Lower leg skin (tissue), 4 donors: Measurements from ENCODE around the gene LHFPL3. TPM values are rescaled to one million over a fixed set of nuclear protein-coding genes. Genes with fewer than 3 reads are reported as not detected.

ENCODE experiments used
- DNase-seq, 2 donors: peaks; one replicate each; pipeline ENCODE4 v3.0.0-alpha.2; 2019; ENCODE audit warnings: low spot score in 2 of 2
- H3K4me3 ChIP-seq: fragments of 200-600 bp; sonication (generic); 2 replicates; pipeline ENCODE4 v1.5.1; 2017; ENCODE audit warnings: mild to moderate bottlenecking, low read depth; ENCODE audit not compliant: poor library complexity, severe bottlenecking
- CTCF ChIP-seq, 3 donors: fragments of 450-650 bp; IDR thresholded peaks; one replicate each; pipeline ENCODE4 v1.5.1; 2016; ENCODE audit warnings: antibody characterized with exemption in 3 of 3, mild to moderate bottlenecking in 3 of 3, moderate library complexity in 2 of 3
- POLR2A ChIP-seq, 2 donors: fragments of 450-650 bp; IDR thresholded peaks; one replicate each; pipeline ENCODE4 v1.6.1; 2016 to 2017; ENCODE audit warnings: antibody characterized with exemption in 2 of 2, mild to moderate bottlenecking in 1 of 2, moderate library complexity in 1 of 2
- WGBS, 2 donors: methylation state at CpG; one replicate each; pipeline ENCODE4 v1.1.5; 2018; 5-methylcytosine and 5-hydroxymethylcytosine counted together
- intact Hi-C: fragments of 100-400 bp; cut with DNase I; formaldehyde crosslinking; loops from one replicate; pipeline ENCODE4 v1.15.0; 2023; ENCODE audit warnings: low total_unique reads
- total RNA-seq, 4 donors: library from RNA; depleted of rRNA; stranded (reverse); fragments of >200 nt; gene quantifications; one replicate each; pipeline ENCODE4 v1.1.0, GENCODE V29; 2016

Gene LHFPL3
- total RNA-seq, 4 donors from 2014 or later: 0.16 to 2.4 TPM; not detected in 2

GRCh38 chr7:104327938-104328295 is 486 bp upstream of the LHFPL3 start:
- intact Hi-C loops: no loop called here

DNA sequence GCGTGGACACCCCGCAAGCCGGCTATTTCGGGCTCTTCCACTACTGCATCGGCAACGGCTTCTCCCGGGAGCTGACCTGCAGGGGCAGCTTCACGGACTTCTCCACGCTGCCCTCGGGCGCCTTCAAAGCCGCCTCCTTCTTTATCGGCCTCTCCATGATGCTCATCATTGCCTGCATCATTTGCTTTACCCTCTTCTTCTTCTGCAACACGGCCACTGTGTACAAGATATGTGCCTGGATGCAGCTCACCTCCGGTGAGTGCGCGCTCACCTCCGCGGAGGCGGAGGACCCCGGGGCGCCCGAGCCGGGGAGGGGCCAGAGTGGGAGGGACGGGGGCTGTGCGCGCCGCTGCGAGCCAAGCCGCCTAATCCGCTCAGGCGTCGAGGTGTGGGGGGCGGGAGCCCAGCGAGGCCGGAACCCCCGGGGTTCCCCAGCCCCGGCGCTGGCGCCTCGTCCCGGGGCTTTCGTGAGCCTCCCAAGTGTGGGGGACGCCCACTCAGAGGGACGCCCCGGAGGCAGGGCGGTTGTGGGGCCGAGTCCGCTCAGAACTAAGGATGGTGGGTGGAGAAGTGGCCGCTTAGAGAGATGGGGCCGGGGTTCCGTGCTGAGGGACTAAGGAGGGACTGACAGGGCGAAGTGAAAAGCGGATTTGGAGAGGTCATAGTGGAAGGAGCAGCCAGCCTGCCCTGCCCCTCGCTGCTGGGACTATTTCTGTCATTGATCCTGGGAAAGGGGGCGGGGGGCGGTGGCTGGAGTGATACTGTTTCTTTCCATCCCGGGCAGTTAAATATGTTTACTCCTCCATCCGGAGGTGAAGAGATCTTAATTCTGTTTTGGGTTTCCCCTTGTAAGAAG is 795 bp downstream of the LHFPL3 start:
- DNase-seq: no peak
- no peak overlapping the region for H3K4me3 ChIP-seq
- WGBS, 2 donors: 1% methylated on average over 45 to 59 of the region's 59 CpGs
- intact Hi-C loops: no loop called here
- TF ChIP-seq POLR2A (IDR thresholded peaks at IDR 0.05) (no peak), CTCF (IDR thresholded peaks at IDR 0.05) (no peak)

More at GRCh38 chr7:104327938-104328295, 486 bp upstream of the LHFPL3 start:
- no peak for DNase-seq
- WGBS, 2 donors: 7 to 8% methylated on average over 13 of the region's 13 CpGs
- no peak for TF ChIP-seq POLR2A (IDR thresholded peaks at IDR 0.05)
- no peak overlapping the region for H3K4me3 ChIP-seq

GRCh38 chr7:104341546-104341945 is 13.1 kb downstream of the LHFPL3 start:
- 12 to 14% methylated on average over 2 of the region's 2 CpGs for WGBS, 2 donors
- TF ChIP-seq CTCF (IDR thresholded peaks at IDR 0.05) (no peak), POLR2A (IDR thresholded peaks at IDR 0.05) (no peak)
- no peak overlapping the region for H3K4me3 ChIP-seq
- intact Hi-C loops: loop anchor here (10.0 kb wide), 1 partner anchor 707 kb away; no protein-coding TSS in a partner anchor
- DNase-seq: no peak

GRCh38 chr7:104352736-104353135 is 24.3 kb downstream of the LHFPL3 start:
- DNase-seq: no peak

GRCh38 chr7:104357166-104357565 is 28.8 kb downstream of the LHFPL3 start:
- DNase-seq: no peak
- TF ChIP-seq CTCF (IDR thresholded peaks at IDR 0.05) (no peak), POLR2A (IDR thresholded peaks at IDR 0.05) (no peak)
- 67 to 88% methylated on average over 4 of the region's 4 CpGs for WGBS, 2 donors
- intact Hi-C loops: no loop called here
- H3K4me3 ChIP-seq: no peak overlapping the region

More at GRCh38 chr7:104352736-104353135, 24.3 kb downstream of the LHFPL3 start:
- H3K4me3 ChIP-seq: no peak overlapping the region
- intact Hi-C loops: no loop called here
- TF ChIP-seq POLR2A (IDR thresholded peaks at IDR 0.05): no peak
- TF ChIP-seq CTCF (IDR thresholded peaks at IDR 0.05): no peak
- 49 to 61% methylated on average over 6 of the region's 6 CpGs for WGBS, 2 donors

GRCh38 chr7:104358446-104359132 is 30.2 kb downstream of the LHFPL3 start:
- DNase-seq: no peak
- H3K4me3 ChIP-seq: no peak overlapping the region
- TF ChIP-seq POLR2A (IDR thresholded peaks at IDR 0.05) (no peak), CTCF (IDR thresholded peaks at IDR 0.05) (no peak)
- intact Hi-C loops: no loop called here
- 51 to 55% methylated on average over 5 of the region's 5 CpGs for WGBS, 2 donors
